GM19438 (cell line): Measurements from ENCODE around the gene DCAF10.
"Not testable (repeated sequence)": the region's sequence is repeated elsewhere in the genome, so short reads cannot be mapped to it uniquely, and the experiment has no call there.

Experiments
- ATAC-seq: cut with Tn5 transposase; IDR thresholded peaks from one replicate; pipeline ENCODE4 v1.9.1; 2021; ENCODE audit warnings: low read depth; ENCODE audit not compliant: unreplicated experiment

The DCAF10 gene

DNA sequence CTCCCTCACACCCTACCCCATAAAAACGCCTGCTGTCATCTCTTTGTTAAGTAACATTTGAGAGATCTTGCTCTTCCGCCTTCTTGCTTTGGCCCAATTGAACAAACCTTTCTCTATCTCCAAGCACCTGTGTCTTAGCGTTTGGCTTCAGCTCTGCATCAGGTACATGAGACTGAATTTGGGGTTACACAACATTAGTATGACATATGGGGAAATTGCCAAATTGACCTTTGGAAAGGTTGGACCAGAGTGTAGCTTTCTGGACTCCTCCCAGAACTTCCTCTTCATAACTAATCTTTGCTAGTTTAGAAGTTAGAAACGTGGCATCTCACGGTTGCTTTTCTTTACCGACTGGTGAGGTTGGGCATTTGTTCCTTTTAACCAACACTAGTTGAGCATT lies 12.3 kb upstream of the DCAF10 start:
- ATAC-seq, result no peak

DNA sequence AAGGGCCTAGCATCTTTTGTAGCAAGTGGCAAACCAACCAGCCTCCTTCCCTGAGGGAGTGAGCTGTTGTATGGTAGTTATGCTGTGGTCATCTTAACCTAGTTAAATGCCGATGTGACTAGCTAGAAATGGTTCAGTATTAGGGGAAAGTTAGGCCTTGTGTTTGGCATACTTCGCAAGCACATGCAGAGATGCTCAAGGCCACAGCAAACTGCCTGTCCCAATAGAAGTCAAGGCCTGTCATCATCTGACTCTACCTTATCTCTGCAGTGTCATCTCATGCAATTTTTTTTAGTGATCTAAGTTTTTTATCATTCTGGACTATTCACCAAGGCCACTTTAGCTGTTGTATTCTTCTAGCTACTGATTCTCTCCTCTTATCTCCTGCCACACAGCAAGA lies 10.5 kb upstream of the DCAF10 start:
- ATAC-seq, result no peak

DNA sequence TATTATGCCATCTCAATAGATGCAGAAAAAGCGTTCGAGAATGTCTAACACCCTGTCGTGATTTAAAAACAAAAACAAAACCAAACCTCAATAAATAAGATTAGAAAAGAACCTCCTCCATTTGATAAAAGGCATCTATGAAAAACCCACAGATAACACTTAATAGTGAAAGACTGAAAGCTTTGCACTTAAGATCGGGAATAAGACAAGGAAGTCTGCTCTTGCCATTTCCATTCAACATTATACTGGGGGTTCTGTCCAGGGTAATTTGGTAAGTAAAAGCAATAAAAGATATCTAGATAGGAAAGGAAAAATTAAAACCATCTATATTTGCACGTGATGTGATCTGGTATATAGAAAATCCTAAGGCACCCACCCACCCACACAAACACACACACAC lies 8.5 kb upstream of the DCAF10 start:
- ATAC-seq, result no peak

DNA sequence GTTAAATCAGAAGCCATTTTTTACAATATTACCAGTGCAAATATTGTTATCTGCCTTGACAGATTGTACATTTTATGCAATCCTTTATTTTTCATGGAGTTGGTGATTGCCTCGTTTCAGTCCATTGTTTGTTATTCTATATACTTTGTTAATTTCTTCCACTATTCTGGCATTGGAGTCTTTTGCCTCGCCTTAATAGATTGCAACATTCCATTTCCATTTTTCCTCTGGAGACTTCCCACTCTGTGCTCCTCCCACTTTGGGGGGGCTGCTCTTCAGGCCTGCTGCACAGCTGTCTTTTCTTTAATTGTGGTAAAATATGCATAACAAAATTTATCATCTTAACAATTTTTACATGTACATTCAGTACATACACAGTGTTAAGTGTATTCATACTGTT lies 4.4 kb upstream of the DCAF10 start:
- no peak for ATAC-seq

DNA sequence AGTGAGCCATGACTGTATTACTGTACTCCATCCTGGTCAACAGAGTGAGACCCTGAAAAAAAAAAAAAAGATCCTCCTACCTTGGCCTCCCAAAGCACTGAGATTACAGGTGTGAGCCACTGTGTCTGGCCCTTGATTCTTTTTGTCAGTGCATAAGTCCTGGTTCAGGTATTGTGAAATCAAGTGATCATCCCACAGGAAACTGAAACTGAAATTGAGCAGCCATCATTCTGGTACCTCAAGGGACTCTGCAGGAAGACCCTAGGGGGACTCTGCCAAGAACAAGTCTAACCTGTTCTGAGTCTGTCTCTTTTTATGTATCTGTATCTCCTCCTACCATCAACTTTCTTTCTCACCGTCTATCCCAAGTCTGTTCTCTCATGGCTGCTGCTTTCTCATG lies 1.9 kb upstream of the DCAF10 start:
- ATAC-seq, result no peak

DNA sequence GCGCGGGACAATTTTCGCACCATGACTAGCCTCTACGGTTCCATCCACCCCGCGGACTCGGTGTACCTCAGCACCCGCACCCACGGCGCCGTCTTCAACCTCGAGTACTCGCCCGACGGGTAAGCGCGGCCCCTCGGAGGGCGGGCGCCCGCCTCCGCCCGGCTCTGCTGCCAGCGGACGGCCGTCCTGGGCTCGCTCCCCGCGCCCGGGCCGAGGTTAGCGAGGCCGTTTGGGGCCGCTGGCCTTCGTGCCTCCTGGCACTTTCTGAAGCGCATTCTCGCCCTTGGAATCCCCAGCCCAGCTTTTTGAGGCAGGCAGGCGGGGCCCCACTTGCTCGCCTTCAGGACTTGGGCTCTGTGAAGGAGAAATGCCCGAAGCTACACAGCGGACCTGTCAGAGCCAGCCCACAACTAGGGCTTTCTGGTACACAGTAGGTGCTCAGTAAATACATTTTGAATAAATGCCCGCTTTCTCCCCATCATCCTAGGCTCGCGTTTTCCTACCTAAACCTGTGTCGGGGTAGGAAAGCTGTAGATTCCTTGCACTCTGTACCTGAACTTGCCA lies 772 bp downstream of the DCAF10 start:
- peak; percentile 38 for ATAC-seq

DNA sequence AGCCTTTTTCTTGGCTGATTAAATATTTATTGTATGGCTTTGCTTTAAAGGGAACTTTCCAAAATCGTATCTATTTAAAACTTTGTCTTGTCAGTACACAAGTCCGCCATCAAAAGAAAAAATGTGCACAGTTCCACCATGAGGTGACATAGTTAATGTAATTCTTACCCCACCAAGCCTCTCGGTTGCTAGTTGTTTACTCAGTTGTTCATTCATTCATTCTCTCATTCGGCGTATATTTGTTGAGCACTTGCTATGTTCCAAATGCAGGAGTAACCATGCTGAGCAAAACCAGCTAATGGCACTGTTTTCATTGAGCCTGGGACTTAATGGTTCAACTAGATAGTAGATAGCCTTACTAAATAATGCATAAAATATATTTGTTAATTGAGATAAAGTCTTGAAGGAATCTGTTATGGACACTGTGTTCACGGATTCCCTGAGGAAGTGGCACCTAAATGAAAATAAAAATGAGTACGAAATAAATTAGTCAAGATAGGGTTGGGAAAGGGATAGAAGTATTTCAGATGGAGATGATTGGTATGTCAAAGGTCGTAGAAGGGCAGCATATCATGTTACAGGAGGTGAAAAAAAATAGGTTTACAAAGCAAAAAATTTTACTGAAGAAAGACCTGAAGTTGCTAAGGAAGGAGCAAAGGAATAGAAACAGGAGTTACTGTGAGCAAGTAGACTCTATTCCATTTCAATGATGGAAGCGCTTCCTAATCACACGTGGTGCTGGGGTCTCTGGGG lies 1.5 kb downstream of the DCAF10 start:
- ATAC-seq, result no peak

DNA sequence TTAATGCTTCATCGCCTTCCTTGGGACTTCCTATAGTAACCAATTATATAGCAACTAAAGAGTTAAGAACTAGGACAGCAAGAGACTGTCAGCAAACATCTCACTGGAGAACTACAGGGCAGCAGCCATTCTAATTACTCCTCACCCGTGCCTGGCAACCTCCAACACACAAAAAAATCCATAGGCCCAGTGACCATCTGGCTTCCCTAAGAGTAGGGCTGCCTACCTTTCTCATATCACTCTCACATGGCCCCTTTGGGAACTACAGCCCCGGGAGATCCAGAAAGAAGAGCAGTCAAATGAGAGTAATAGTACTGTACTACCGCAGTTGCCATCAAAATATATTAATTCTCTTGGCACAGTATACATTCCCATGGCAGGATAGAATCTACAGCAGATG lies 5.7 kb downstream of the DCAF10 start:
- ATAC-seq, result no peak

DNA sequence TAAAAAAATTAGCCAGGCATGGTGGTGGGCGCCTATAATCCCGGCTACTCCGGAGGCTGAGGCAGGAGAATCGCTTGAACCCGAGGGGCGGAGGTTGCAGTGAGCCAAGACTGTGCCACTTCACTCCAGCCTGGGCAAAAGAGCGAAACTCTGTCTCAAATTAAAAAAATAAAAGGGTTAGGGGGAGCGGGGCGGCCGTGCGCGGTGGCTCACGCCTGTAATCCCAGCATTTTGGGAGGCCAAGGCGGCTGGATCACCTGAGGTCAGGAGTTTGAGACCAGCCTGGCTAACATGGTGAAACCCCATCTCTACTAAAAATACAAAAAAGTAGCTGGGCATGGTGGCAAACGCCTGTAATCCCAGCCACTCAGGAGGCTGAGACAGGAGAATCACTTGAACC lies 9.1 kb downstream of the DCAF10 start:
- ATAC-seq, result not testable (repeated sequence)

DNA sequence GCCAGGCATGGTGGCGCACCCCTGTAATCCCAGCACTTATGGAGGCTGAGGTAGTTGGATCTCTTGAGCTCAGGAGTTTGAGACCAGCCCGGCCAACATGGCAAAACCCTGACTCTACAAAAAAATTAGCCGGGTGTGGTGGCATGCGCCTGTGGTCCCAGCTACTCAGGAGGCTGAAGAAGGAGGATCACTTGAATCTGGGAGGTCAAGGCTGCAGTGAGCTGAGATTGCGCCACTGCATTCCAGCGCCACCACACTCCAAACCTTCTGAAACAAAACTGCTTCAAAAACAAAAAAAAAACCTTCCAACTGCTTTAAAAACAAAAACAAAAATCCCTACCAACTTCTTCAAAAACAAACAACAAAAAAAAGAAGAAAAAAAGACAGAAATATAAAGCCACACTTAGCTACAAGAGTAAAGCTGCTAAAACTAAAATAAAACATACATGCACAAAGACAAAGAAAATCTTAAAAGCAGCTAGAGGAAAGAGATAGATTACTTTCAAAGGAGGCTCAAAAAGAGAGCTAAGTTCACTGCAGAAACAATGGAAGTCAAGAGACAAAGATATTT lies 11.4 kb downstream of the DCAF10 start:
- no peak for ATAC-seq

DNA sequence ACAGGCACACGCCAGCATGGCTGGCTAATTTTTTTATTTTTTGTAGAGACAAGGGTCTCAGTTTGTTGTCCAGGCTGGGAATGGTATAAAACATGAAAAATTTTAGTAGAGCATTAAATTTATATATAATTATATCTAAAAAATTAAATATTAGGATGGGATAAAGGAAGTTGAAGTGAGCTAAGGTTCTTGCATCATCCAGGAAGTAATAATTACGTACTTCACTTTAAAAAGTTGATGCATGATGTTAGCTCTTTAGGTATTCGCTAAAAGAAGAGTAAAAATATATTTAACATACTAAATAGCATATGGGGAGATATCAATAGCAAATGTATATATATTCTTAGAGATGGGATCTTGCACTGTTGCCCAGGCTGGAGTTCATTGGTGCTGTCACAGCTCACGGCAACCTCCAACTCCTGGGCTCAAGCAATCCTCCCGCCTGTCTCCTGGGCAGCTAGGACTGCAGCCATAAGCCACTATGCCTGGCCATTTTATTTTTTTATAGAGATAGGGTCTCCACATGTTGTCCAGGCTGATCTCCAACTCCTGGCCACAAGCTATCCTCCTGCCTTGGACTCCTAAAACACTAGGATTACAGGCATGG lies 12.3 kb downstream of the DCAF10 start:
- ATAC-seq, result no peak

DNA sequence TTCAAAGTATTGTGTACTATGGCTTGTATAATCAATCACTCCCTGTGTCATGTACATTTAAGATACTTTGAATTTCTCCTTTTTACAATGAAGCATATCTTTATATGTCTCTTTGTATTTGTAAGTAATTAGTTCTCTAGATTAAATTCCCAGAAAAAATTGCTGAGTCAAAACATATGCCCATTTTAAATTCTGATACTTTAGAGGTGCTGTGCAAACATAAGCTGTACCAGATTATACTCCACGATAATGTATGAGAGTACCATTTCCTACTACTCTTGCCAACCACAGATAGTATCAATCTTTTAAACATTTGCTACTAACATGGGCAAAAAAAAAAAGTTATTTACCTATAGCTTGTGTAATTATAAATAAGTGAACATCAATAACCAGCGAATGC lies 18.3 kb downstream of the DCAF10 start:
- no peak for ATAC-seq

DNA sequence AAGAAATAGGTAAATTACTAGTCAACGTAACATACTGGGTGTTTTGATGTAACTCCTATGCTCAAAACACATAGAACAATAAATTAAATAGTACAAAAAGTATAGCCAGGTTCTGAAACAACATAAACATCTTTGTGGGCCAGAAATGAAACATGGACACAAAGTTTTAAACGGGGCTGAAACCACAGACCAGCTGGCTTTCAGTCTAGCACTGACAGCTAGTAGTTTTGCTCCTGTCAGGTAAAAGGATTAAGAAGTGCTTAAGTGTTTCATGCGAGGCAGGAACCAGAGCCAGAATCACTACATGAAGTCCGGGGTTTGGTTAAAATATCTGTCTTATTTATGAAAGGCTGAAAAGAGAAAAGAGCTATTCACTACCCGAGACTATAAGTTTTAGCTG lies 19.5 kb downstream of the DCAF10 start:
- ATAC-seq, result no peak

DNA sequence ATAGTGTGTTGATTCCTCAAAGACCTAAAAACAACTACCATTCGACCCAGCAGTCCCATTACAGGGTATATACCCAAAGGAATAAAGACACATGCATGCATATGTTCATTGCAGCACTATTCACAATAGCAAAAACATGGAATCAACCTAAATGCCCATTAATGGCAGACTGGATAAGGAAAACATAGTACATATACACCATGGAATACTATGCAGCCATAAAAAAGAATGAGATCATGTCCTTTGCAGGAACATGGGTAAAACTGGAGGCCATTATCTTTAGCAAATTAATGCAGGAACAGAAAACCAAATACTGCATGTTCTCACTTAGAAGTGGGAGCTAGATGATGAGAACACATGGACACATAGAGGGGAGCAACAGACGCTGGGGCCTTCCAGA lies 24.6 kb downstream of the DCAF10 start:
- not testable (repeated sequence) for ATAC-seq

DNA sequence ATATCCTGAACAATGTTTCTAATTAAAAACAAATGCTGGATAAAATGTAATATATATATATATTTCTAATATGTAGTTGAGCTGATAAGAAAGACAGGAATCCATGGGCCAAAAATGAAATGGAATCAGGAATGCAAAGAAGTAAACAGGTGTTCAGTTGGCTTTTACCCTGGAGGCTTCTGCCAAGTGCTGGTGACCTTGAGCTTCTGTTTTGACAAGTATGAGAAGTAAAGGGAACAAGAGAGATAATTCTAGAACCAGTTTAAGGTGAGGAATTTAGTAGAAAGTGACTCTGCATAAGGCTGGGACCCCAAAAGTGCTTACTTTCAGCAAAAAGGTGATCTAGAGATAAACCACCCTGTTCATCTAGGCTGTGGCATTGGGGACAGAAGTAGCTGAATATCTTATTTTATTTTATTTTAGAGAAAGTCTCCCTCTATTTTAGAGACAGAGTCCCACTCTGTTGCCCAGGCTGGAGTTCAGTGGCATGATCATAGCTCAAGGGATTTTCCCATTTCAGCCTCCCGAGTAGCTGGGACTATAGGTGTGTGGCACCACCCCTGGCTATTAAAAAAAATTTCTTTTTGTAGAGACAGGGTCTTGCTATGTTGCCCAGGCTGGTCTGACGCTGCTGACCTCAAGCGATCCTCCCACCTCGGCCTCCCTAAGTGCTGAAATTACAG lies 27.0 kb downstream of the DCAF10 start:
- ATAC-seq, result no peak

DNA sequence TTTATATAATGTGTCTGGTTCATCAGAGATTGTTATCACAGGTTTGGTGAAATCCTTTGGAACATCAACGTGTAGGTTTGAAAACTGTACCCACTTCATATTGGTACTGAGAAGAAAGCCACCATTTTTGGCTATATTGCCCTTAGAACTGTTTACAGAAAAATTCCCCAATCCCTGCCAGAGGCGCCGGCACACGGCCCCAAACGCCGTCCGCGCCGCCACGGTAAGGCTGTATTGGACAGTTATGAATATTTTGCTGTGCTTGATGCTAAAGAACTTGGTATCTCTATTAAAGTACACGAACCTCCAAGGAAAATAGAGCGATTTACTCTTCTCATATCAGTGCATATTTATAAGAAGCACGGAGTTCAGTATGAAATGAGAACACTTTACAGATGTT lies 35.2 kb downstream of the DCAF10 start:
- ATAC-seq, result no peak

DNA sequence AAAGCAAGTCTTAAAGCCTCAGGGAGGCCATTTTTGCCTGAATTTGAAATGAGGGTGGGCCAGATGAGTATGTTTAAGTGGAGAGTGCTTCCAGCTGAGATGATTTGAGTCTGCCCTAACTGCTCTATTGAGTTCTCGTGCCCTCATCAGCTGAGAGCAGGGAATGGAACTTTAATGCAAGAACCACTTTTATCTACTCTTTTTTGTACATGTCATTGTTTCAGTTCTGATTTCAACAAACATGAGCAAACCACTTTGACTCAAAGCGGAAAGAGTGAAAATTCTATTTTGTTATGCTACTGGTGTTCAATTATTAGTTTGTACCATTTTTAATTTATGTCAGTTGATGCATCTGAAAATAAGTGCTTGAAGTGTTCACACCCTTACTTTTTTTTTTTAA lies 35.8 kb downstream of the DCAF10 start:
- no peak for ATAC-seq

DNA sequence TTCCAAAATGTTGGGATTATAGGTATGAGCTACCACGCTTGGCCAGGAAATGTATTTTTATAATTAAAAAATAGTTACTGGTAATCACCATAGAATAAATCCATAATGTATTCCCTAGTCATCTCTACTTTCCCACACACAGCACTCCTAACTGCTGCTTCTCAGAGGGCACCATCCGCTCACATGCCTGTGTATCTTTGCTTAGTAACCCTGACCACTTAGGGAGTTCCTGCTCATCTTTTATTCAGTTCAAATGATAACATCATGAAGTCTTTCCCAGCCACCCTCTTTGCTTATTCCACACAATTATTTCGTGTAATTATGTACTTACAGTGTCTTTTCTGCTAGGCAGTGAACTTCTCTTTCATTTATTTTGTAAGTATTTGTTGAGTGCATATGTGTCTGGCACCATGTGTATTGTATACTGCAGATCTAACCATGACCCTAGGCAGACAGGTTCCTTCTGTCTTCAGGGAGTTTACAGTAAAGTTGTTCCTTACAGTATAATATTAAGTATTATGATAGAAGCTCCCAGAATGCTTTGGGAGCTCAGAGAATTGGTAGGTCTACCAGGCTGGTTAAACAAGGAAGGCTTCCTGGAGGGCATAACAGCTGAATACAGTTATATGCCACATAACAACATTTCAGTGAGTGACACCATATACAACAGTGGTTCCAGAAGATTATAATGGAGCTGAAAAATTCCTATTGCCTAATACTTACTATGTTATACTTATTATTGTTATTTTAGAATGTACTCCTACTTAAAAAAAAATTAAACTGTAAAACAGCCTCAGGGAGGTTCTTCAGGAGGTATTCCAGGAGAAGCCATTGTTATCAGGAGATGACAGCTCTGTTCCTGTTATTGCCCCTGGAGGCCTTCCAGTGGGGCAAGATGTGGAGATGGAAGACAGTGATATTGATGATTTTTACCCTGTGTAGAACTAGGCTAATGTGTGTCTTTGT lies 39.2 kb downstream of the DCAF10 start:
- ATAC-seq, result no peak

DNA sequence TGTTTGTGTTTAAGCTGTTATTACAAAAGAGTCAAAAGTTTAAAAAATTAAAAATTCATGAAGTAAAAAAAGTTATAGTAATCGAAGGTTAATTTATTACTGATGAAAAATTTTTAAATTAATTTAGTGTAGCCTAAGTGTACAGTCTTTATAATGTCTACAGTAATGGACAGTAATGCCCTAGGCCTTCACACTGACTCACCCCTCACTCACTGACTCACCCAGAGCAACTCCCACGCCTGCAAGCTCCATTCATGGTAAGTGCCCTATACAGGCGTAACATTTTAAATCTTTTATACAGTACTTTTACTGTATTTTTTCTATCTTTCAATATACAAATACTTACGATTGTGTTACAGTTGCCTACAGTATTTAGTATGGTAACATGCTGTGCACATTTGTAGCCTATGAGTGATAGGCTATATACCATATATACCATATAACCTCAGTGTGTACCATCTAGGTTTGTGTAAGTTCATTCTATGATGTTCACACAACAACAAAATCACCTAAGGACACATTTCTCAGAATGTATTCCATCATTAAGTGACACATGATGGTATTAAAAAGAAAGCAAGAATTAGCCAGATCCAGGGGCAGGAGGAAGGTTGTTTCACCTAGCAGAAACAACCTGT lies 40.1 kb downstream of the DCAF10 start:
- no peak for ATAC-seq

DNA sequence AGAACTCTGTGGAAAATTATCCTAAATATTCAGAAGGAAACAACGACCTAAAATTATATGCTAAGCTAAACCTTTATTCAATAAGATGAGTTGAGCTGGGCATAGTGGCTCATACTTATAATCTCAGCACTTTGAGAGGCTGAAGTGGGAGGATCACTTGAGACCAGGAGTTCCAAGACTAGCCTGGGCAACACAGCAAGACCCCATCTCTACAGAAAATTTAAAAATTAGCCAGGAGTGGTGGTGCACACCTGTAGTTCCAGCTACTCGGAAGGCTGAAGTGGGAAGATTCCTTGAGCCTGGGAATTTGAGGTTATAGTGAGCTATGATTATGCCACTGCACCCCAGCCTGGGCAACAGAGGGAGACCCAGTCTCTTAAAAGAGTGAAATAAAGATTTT lies 51.6 kb downstream of the DCAF10 start:
- no peak for ATAC-seq
